Hematopoietic multipotent progenitor cell (in vitro differentiated cells): Measurements from ENCODE around the gene EIF4A3. TPM values are rescaled to one million over a fixed set of nuclear protein-coding genes. Genes with fewer than 3 reads are reported as not detected.

ENCODE experiments used
- DNase-seq, 3 donors: peaks; one replicate each; pipeline ENCODE4 v3.0.0-alpha.2; 2011 to 2015; ENCODE audit warnings: low read depth in 2 of 3, low spot score in 2 of 3
- small RNA-seq: library from RNA; depleted of rRNA; stranded (forward); fragments of <200 nt; gene quantifications from one replicate; pipeline ENCODE3, GENCODE V24; 2012
- total RNA-seq: library from RNA; depleted of rRNA; stranded (reverse); fragments of >200 nt; gene quantifications from one replicate; pipeline ENCODE4 v1.2.3, GENCODE V29; 2012

The EIF4A3 gene
- total RNA-seq, 1 donor, result 91.0 TPM

GRCh38 chr17:80084773-80085172 is 62.2 kb downstream of the EIF4A3 start:
- DNase-seq, result no peak

Small RNAs within 50 kb of the gene (small RNA-seq; reads per million reads assigned to genes)
- gene AC087741.2, result not detected
- not detected for gene MIR1268B

Other genes starting within 250 kb of the EIF4A3 start
- gene TBC1D16, start 111.3 kb downstream of the EIF4A3 start, total RNA-seq, result 14.0 TPM
- 2.4 TPM for gene CCDC40, start 110.5 kb downstream of the EIF4A3 start, total RNA-seq
- gene GAA, start 45.5 kb downstream of the EIF4A3 start, total RNA-seq, result 46.6 TPM
- gene CARD14, start 22.9 kb upstream of the EIF4A3 start, total RNA-seq, result not detected
- gene SGSH, start 73.2 kb upstream of the EIF4A3 start, total RNA-seq, result 0.81 TPM
- 0.27 TPM for gene SLC26A11, start 73.3 kb upstream of the EIF4A3 start, total RNA-seq
- 142 TPM for gene RNF213, start 113.7 kb upstream of the EIF4A3 start, total RNA-seq